Epithelial cell of esophagus (primary cell): ENCODE data around the gene CACTIN.

Source experiments
- DNase-seq: peaks from one replicate; pipeline ENCODE4 v3.0.0; 2010; ENCODE audit warnings: low read depth
- H3K4me3 ChIP-seq: 2 replicates; pipeline ENCODE4 v1.5.1; 2011; ENCODE audit warnings: mild to moderate bottlenecking, low read length, control low read depth
- TF ChIP-seq, protein P1 (sequence below): IDR thresholded peaks from 2 replicates; pipeline ENCODE4 v1.5.1; 2011; ENCODE audit warnings: low read depth, mild to moderate bottlenecking, low read length, control low read depth, inconsistent platforms; ENCODE audit not compliant: insufficient read depth; ENCODE audit errors: missing control alignments

Gene CACTIN

DNA sequence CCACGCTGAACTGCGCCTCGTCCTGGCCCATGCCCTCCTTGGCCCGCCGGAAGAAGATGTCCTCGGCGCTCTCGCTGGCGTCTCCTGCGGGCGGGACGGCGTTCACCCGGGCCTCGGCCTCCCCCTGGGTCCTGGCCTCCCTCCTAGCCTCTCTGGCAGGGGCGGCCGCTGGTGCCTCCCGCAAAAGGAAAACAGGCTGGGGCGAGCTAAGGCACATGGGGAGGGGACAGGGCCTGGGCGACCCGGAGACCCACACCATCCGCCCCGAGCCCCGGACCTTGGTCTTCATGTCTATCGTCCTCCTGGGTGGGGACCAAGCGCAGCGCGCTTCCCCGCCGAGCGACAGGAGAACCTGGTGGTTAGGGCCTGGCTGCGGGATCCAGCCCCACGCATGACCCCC is 14.3 kb downstream of the CACTIN start:
- TF ChIP-seq, protein P1, sequence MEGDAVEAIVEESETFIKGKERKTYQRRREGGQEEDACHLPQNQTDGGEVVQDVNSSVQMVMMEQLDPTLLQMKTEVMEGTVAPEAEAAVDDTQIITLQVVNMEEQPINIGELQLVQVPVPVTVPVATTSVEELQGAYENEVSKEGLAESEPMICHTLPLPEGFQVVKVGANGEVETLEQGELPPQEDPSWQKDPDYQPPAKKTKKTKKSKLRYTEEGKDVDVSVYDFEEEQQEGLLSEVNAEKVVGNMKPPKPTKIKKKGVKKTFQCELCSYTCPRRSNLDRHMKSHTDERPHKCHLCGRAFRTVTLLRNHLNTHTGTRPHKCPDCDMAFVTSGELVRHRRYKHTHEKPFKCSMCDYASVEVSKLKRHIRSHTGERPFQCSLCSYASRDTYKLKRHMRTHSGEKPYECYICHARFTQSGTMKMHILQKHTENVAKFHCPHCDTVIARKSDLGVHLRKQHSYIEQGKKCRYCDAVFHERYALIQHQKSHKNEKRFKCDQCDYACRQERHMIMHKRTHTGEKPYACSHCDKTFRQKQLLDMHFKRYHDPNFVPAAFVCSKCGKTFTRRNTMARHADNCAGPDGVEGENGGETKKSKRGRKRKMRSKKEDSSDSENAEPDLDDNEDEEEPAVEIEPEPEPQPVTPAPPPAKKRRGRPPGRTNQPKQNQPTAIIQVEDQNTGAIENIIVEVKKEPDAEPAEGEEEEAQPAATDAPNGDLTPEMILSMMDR: no peak

DNA sequence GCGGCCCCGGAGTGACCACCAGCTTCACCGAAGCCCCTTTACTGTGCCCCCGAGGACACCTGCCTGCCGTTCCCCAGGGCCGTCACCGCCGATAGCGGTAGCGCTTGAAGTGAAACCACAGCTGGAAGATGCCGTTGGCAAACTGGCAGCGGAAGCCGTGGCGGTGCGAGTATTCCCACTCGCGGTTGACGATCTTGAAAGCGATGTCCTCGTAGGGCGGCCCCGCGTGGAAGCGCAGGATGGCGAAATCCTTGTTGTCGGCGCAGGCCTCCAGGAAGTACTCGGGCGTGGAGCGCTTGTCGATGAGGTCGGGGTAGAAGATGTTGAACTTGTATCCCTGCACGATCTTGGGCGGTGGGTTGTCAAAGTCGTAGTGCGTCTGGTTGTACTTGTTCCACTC is 14.7 kb downstream of the CACTIN start:
- H3K4me3 ChIP-seq: no peak overlapping the region
- TF ChIP-seq, protein P1: no peak
- no peak for DNase-seq

More for the DNA sequence above, 14.3 kb downstream of the CACTIN start:
- DNase-seq: no peak
- H3K4me3 ChIP-seq: no peak overlapping the region

DNA sequence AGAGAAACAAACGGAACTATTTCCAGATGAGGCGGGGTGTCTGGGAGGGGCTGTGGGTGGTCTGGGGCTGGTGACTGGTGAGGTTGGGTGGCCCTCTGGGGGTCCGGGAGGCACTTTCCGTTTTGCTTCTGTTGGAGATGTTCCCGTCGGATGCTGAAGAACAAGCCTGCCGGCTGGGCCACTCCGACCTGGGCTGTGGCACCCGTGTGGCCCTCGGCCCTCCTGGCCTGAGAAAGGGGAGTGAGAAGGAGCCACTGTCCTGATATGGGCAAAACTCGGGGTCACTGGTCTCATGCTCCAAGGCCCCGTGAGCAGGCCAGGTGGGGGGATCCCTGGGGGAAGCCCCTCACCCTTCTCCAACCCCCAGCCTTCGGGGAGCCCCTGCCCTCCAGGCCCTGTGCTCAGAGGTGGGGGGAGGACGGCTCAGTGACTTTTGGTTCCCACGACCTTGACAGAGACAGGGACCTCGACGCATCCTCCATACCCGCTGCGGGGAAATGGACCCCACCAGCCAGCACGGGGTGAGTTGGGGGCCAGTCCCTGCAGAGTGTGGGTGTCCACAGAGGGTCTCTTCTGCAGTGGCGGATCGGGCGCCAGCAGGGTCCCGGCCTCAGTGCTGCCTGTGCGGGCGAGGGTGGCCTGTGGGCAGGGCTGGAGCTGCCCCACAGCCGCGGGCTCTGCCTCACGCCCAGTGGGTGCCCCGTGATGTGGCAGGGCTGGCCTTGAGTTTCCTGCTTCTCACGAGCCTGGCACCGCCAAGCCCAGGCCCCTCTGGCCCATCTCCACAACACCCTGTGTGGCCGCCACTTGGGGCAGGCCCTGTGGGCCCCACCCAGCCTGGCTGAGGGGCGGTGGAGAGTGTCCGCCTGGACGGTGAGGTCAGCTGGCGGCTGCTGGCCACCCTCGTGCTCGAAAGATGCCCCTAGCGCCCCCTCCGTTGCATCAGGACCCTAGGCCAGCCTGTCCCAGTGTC is 15.6 kb downstream of the CACTIN start:
- TF ChIP-seq, protein P1: no peak
- DNase-seq: no peak
- no peak overlapping the region for H3K4me3 ChIP-seq

DNA sequence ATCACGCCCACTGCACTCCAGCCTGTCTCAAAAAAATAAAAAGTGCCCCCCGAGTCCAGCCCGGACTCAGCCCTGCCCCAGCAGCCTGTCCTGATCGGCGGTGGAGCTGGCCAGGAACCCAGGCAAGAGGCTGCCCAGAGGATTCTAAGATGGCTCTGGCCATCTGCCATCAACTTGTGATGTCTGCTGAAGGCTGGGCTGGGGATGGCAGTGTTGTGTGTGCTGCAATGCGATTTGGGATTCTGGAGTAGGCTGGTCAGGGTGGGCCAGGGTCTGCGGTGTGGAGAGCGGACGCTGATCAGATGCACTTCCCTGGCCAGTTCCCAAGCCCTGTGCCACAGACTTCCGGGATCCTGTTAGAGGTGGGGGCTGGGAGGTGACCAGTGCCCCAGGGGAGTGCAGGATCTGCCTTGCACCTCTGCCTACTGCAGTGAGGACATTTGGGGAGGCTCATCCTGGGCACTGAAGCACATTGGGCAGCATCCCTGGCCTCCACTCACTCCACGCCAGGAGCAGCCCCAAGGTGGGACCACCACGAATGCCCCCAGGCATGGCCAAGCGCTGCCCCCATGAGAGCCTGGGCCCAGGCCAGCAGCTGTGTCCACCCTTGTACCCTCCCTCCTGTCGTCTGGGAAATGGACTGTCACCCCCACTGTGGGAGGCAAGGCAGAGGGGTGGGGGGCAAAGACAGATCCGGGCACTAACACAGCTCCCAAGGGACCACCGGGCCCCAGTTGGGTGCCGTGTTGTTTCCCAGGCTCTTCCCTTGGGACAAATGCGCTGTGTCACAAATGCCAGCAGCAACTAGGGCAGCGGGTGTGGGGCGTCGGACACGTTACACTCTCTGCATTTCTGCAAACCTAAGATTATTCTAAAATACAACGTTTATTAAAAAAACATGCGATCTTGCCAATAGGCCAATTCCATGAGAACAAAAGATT is 16.5 kb downstream of the CACTIN start:
- no peak overlapping the region for H3K4me3 ChIP-seq
- no peak for DNase-seq
- TF ChIP-seq, protein P1: no peak

DNA sequence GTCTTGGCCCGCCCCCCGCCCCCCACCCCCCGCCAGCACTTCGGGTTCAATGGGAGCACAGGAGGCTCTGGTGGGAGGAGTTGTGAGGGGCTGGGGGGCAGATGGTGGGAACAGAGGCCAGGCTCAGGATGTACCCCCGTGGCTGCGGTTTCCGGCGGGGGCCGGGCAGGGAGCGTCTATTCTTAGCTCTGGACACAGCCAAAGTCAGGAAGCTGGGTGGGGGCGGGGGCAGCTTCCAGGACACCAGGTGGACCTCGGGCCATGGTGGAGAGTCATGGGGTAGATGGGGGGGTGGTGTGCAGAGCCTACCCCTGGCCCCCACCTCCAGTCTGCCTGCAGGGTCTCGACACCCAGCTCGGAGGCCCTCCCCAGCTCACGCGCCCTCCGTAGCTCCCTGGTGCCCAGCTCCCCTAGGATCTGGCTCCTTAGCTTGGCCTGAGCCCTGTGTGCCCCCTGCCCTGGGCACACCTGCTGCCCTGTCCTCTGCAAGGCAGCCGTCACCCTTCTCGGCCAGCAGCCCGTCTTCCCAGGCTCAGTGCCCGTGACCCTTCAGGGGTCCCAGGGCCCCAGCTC is 17.8 kb downstream of the CACTIN start:
- TF ChIP-seq, protein P1: no peak
- no peak for DNase-seq
- no peak overlapping the region for H3K4me3 ChIP-seq

GRCh38 chr19:3608079-3608641 is 18.4 kb downstream of the CACTIN start:
- DNase-seq: no peak
- H3K4me3 ChIP-seq: no peak overlapping the region
- TF ChIP-seq, protein P1: no peak
